H1 (cell line): ENCODE measurements around the gene RTTN. TPM values are rescaled to one million over a fixed set of nuclear protein-coding genes. Genes with fewer than 3 reads are reported as not detected.

ENCODE experiments used
- CTCF ChIA-PET: fragments of 300-600 bp; sonication (Branson Sonifier 250); formaldehyde crosslinking; loops from one replicate; lab custom pipeline; 2021; ENCODE audit not compliant: partially characterized antibody; lab: Charles Lee
- POLR2A ChIA-PET: fragments of 300-600 bp; sonication (Branson Sonifier 250); formaldehyde crosslinking; loops from one replicate; lab custom pipeline; 2021; ENCODE audit warnings: inconsistent platforms; ENCODE audit not compliant: partially characterized antibody; lab: Charles Lee
- DNase-seq, 2 experiments: peaks; one replicate each; pipeline versions ENCODE4 v3.0.0 to v3.0.0-alpha.2; 2010 to 2022; ENCODE audit warnings: low spot score in 2 of 2, low read depth in 1 of 2, mixed read lengths in 1 of 2
- FAIRE-seq: peaks from 2 replicates; lab custom pipeline; 2011; peaks lifted over from hg19 to GRCh38; lab: Jason Lieb, UNC
- H2AFZ ChIP-seq: 2 replicates; pipeline ENCODE4 v1.8.1; 2012; ENCODE audit warnings: low read length, inconsistent platforms
- H2AK5ac ChIP-seq: 2 replicates; pipeline ENCODE4 v1.6.1; 2013; ENCODE audit warnings: low read depth, low read length
- H2BK120ac ChIP-seq: replicated peaks from 2 replicates; pipeline ENCODE3; 2013; ENCODE audit warnings: low read depth, low read length, inconsistent platforms
- H2BK12ac ChIP-seq: 2 replicates; pipeline ENCODE4 v1.6.1; 2013; ENCODE audit warnings: low read depth, low read length
- H2BK15ac ChIP-seq: 2 replicates; pipeline ENCODE4 v1.6.1; 2013; ENCODE audit warnings: low read length
- H2BK20ac ChIP-seq: 2 replicates; pipeline ENCODE4 v1.6.1; 2013; ENCODE audit warnings: low read length
- H2BK5ac ChIP-seq: 2 replicates; pipeline ENCODE4 v1.6.1; 2013; ENCODE audit warnings: low read depth, low read length
- H3K14ac ChIP-seq: 2 replicates; pipeline ENCODE4 v1.6.1; 2013; ENCODE audit warnings: inconsistent platforms; ENCODE audit not compliant: insufficient read length
- H3K18ac ChIP-seq: 2 replicates; pipeline ENCODE4 v1.6.1; 2013; ENCODE audit warnings: low read length; ENCODE audit errors: extremely low read depth
- H3K23ac ChIP-seq: 2 replicates; pipeline ENCODE4 v1.6.1; 2013; ENCODE audit warnings: inconsistent platforms; ENCODE audit not compliant: insufficient read length
- H3K23me2 ChIP-seq: 2 replicates; pipeline ENCODE4 v1.6.1; 2013; ENCODE audit warnings: low read depth, low read length
- H3K27ac ChIP-seq: 2 replicates; pipeline ENCODE4 v1.6.1; 2011; ENCODE audit warnings: low read depth, low read length, inconsistent platforms
- H3K27me3 ChIP-seq, 4 experiments: replicated peaks in 1 of 4; 1 replicate in 1 of 4; 2 replicates in 3 of 4; pipeline versions ENCODE4 v1.6.1 to v1.8.1; 2011 to 2013; ENCODE audit warnings: low read length in 3 of 4, mild to moderate bottlenecking in 3 of 4, inconsistent platforms in 2 of 4, mixed read lengths in 2 of 4, moderate library complexity in 1 of 4; ENCODE audit not compliant: control insufficient read depth in 3 of 4, insufficient read depth in 3 of 4; ENCODE audit errors: extremely low read depth in 1 of 4
- H3K36me3 ChIP-seq, 4 experiments: 2 replicates each; pipeline versions ENCODE4 v1.6.1 to v1.8.1; 2011 to 2013; ENCODE audit warnings: mild to moderate bottlenecking in 4 of 4, low read length in 3 of 4, moderate library complexity in 2 of 4, control low read depth in 1 of 4, inconsistent platforms in 1 of 4; ENCODE audit not compliant: insufficient read depth in 4 of 4, control insufficient read depth in 2 of 4
- H3K4ac ChIP-seq: replicated peaks from 2 replicates; pipeline ENCODE3; 2013; ENCODE audit warnings: low read length, low read depth, mixed read lengths, inconsistent platforms; ENCODE audit not compliant: insufficient read length
- H3K4me1 ChIP-seq, 4 experiments: replicated peaks in 1 of 4; 1 replicate in 1 of 4; 2 replicates in 3 of 4; pipeline versions ENCODE4 v1.6.1 to v1.8.1; 2011 to 2013; ENCODE audit warnings: low read length in 3 of 4, inconsistent platforms in 2 of 4, mixed read lengths in 1 of 4; ENCODE audit not compliant: insufficient read depth in 4 of 4, control insufficient read depth in 3 of 4
- H3K4me2 ChIP-seq, 2 experiments: 2 replicates each; pipeline versions ENCODE4 v1.6.1 to v1.8.1; 2011 to 2013; ENCODE audit warnings: low read depth in 2 of 2, low read length in 2 of 2, control low read depth in 1 of 2, inconsistent platforms in 1 of 2, mild to moderate bottlenecking in 1 of 2; ENCODE audit not compliant: insufficient read depth in 1 of 2
- H3K4me3 ChIP-seq, 4 experiments: fragments of 200-600, 300-600 bp in 1 of 4; sonication (generic), shearing (Covaris generic), sonication (Bioruptor Twin) in 1 of 4; 2 replicates each; pipeline versions ENCODE4 v1.5.1 to v1.8.1; 2011 to 2016; ENCODE audit warnings: low read length in 4 of 4, low read depth in 3 of 4, control low read depth in 2 of 4, inconsistent platforms in 2 of 4, mild to moderate bottlenecking in 2 of 4, mixed read lengths in 1 of 4, moderate library complexity in 1 of 4; ENCODE audit not compliant: insufficient read depth in 2 of 4; ENCODE audit errors: extremely low read depth in 1 of 4
- H3K56ac ChIP-seq: replicated peaks from 2 replicates; pipeline ENCODE3; 2013; ENCODE audit warnings: low read depth, mild to moderate bottlenecking, mixed read lengths, low read length, inconsistent platforms; ENCODE audit not compliant: insufficient read length
- H3K79me1 ChIP-seq: 2 replicates; pipeline ENCODE4 v1.6.1; 2013; ENCODE audit warnings: low read depth, low read length, control low read depth
- H3K79me2 ChIP-seq, 2 experiments: 2 replicates each; pipeline versions ENCODE4 v1.6.1 to v1.8.1; 2012 to 2013; ENCODE audit warnings: low read length in 2 of 2, mild to moderate bottlenecking in 2 of 2, inconsistent platforms in 1 of 2; ENCODE audit not compliant: insufficient read depth in 2 of 2, control insufficient read depth in 1 of 2
- H3K9ac ChIP-seq, 4 experiments: replicated peaks in 1 of 4; 1 replicate in 1 of 4; 2 replicates in 3 of 4; pipeline versions ENCODE4 v1.6.1 to v1.8.1; 2011 to 2013; ENCODE audit warnings: low read depth in 3 of 4, low read length in 3 of 4, control low read depth in 2 of 4, mild to moderate bottlenecking in 2 of 4, moderate library complexity in 2 of 4, inconsistent platforms in 1 of 4; ENCODE audit errors: extremely low read depth in 1 of 4
- H3K9me3 ChIP-seq, 2 experiments: 2 replicates each; pipeline versions ENCODE4 v1.6.1 to v1.8.1; 2012 to 2013; ENCODE audit warnings: mild to moderate bottlenecking in 2 of 2, moderate library complexity in 2 of 2, control low read depth in 1 of 2, inconsistent platforms in 1 of 2, low read depth in 1 of 2, low read length in 1 of 2, mixed read lengths in 1 of 2; ENCODE audit not compliant: insufficient read depth in 2 of 2
- H4K20me1 ChIP-seq, 2 experiments: replicated peaks in 1 of 2; 2 replicates each; pipeline versions ENCODE3 to v1.8.1; 2011 to 2013; ENCODE audit warnings: inconsistent platforms in 2 of 2, low read length in 2 of 2, mild to moderate bottlenecking in 1 of 2; ENCODE audit not compliant: insufficient read depth in 2 of 2, control insufficient read depth in 1 of 2
- H4K5ac ChIP-seq: 2 replicates; pipeline ENCODE4 v1.6.1; 2013; ENCODE audit warnings: low read length, low read depth, mixed read lengths, inconsistent platforms; ENCODE audit not compliant: insufficient read length
- H4K8ac ChIP-seq: 2 replicates; pipeline ENCODE4 v1.8.0; 2013; ENCODE audit warnings: mild to moderate bottlenecking, moderate library complexity, low read length, inconsistent platforms; ENCODE audit not compliant: insufficient read depth; ENCODE audit errors: extremely low read depth
- H4K91ac ChIP-seq: replicated peaks from 2 replicates; pipeline ENCODE3; 2013; ENCODE audit warnings: low read length, mixed read lengths, inconsistent platforms; ENCODE audit not compliant: insufficient read length
- ASH2L ChIP-seq: fragments of 200-600, 300-600 bp; sonication (generic); IDR thresholded peaks from one replicate; pipeline ENCODE4 v1.7.1; 2017; ENCODE audit warnings: low read length
- CEBPB ChIP-seq: IDR thresholded peaks from 2 replicates; pipeline ENCODE4 v1.6.1; 2012; ENCODE audit warnings: low read depth, low read length
- CTBP2 ChIP-seq: IDR thresholded peaks from 2 replicates; pipeline ENCODE4 v1.7.0; 2011; ENCODE audit warnings: borderline replicate concordance, mild to moderate bottlenecking, moderate library complexity, mixed read lengths, low read length; ENCODE audit not compliant: insufficient read depth, insufficient read length
- KDM1A ChIP-seq: fragments of 200-600, 300-600 bp; sonication (generic); IDR thresholded peaks from 2 replicates; pipeline ENCODE4 v1.7.1; 2016; ENCODE audit warnings: mild to moderate bottlenecking, low read length, borderline replicate concordance
- NANOG ChIP-seq: IDR thresholded peaks from 2 replicates; pipeline ENCODE4 v1.6.1; 2011; ENCODE audit warnings: low read length, low read depth, mild to moderate bottlenecking, inconsistent platforms; ENCODE audit not compliant: insufficient read depth, poor library complexity, severe bottlenecking
- WGBS, 2 experiments: shearing (Covaris generic) in 1 of 2; methylation state at CpG; one replicate each; pipeline versions ENCODE4 v1.1.6 to v1.1.7; 2013 to 2015; ENCODE audit warnings: low lambda C conversion rate in 2 of 2, mixed read lengths in 2 of 2, inconsistent platforms in 1 of 2, low coverage in 1 of 2, missing lambda C conversion rate in 1 of 2; ENCODE audit not compliant: insufficient replicate concordance in 2 of 2, insufficient coverage in 1 of 2, insufficient read length in 1 of 2; ENCODE audit errors: extremely low coverage in 1 of 2, missing lambda C conversion rate in 1 of 2; 5-methylcytosine and 5-hydroxymethylcytosine counted together
- polyA plus RNA-seq, 7 experiments: library from polyadenylated mRNA; depleted of rRNA in 3 of 7; stranded (reverse) in 5 of 7; unstranded in 2 of 7; fragments of >200 nt in 5 of 7; fragments of 200-250 nt in 2 of 7; gene quantifications; 1 replicate in 5 of 7; 2 replicates in 1 of 7; 4 replicates in 1 of 7; pipeline versions ENCODE4 v1.2.1 to v1.2.3, GENCODE V29; 2011 to 2013; ENCODE audit warnings: missing spikeins in 2 of 7, mixed read lengths in 2 of 7
- total RNA-seq: library from RNA; stranded (reverse); fragmentation: NEBNext Ultra II Directional; extraction: Animal tissue kit (Norgen Biotek cat#: 25700); gene quantifications from 2 replicates; pipeline ENCODE4 v1.2.1, GENCODE V29; 2021

Gene RTTN
- total and polyA plus RNA-seq, 2 of the 8 experiments (the other 6 are each of a cell fraction or from before 2014, with no cell fraction given): 9.1 to 21.4 TPM

GRCh38 chr18:70028734-70029133 is 176.8 kb downstream of the RTTN start:
- TF ChIP-seq KDM1A: no peak
- TF ChIP-seq CTBP2: no peak
- TF ChIP-seq ASH2L: no peak
- no peak for TF ChIP-seq CEBPB
- no peak for TF ChIP-seq NANOG
- Histone ChIP-seq H3K23ac (no peak overlapping the region), H3K9me3 (no peaks in the 10 kb centered on the region), H3K79me1 (no peaks in the 10 kb centered on the region), H4K20me1 (no peaks in the 10 kb centered on the region), H3K4ac (no peak overlapping the region), H2AFZ (no peak overlapping the region), H2BK20ac (no peak overlapping the region), H4K8ac (no peak overlapping the region), H4K91ac (no peak overlapping the region), H3K14ac (no peak overlapping the region), H2BK15ac (no peak overlapping the region), H3K27ac (no peak overlapping the region), H3K27me3 (no peaks in the 10 kb centered on the region), H3K4me2 (no peak overlapping the region), H2BK12ac (no peak overlapping the region), H4K5ac (no peak overlapping the region), H3K18ac (no peak overlapping the region), H3K36me3 (peaks cover 0 to 5% (median 0%) of the 10 kb centered on the region in 4 experiments; a peak in 2 of 8 replicates), H3K9ac (no peak overlapping the region), H2AK5ac (no peak overlapping the region), H2BK120ac (no peak overlapping the region), H3K4me1 (no peaks in the 10 kb centered on the region), H3K56ac (no peak overlapping the region), H3K4me3 (no peak overlapping the region), H3K23me2 (no peaks in the 10 kb centered on the region), H2BK5ac (no peak overlapping the region), H3K79me2 (no peaks in the 10 kb centered on the region)
- POLR2A ChIA-PET: no interaction called here
- FAIRE-seq: no peak
- CTCF ChIA-PET: no interaction called here
- no peak for DNase-seq
- WGBS, 2 experiments: 90% methylated on average over 3 of the region's 3 CpGs; no CpG with 5 or more reads in 1 of the 2 experiments
